ENCODE measurements around the gene AKR1B1. TPM values are rescaled to one million over a fixed set of nuclear protein-coding genes. Genes with fewer than 3 reads are reported as not detected.

AKR1B1 gene
- total RNA-seq, 2 experiments from 2014 or later, result 89.5 to 89.9 TPM

DNA sequence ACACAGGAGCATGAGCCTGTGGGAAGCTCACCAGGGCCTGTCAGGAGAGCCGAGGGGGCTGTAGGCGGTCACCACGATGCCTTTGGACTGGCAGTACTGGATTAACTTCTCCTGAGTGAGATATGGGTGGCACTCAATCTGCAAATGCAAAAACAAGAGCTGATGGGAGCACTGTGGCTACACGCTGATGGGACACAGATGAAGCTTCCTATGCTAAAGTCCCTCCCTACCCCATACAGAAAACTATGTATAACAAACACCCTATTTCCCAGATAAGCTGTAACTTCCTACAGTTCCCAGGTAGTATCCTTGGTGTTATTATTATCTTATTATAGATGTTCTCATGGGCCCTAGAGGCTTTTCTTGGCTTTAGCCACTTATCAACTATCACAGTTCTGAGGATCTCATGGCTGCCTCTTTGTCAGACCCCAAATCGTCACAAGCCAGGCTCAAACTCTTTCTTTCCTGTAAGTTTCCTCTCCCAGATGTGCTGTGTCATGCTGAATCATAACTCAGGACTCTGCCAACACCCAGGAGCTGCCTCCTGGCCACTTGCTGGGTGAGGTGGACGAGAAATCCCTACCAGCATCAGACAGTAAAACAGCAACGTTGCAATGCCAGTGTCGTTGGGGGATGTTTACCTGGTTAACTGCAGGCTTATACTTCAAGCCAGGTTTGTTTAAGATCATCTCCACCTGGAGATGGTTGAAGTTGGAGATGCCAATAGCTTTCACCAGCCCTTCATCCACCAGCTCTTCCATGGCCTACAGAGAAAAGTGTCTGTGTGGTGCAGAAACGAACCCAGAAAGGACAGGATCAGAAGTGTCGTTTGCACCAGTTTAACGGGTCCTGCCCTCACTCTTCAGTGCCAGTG, 10.3 kb downstream of the AKR1B1 start:
- Mint-ChIP-seq H3K4me1 (peaks cover 2% of the 10 kb centered on the region), H3K9me3 (no peaks in the 10 kb centered on the region), H3K36me3 (ENCODE audit: low read depth) (peaks cover 59% of the 10 kb centered on the region), H3K4me3 (no peak overlapping the region), H3K27me3 (no peaks in the 10 kb centered on the region), H3K27ac (no peak overlapping the region)
- ChIA-PET CTCF (interaction anchor here (1.5 to 3.3 kb wide), 2 partner anchors 10 to 16 kb away, joined by 7 to 11 read pairs; partner anchors contain the start of gene AKR1B1), POLR2A (no interaction called here)
- no peak for DNase-seq

DNA sequence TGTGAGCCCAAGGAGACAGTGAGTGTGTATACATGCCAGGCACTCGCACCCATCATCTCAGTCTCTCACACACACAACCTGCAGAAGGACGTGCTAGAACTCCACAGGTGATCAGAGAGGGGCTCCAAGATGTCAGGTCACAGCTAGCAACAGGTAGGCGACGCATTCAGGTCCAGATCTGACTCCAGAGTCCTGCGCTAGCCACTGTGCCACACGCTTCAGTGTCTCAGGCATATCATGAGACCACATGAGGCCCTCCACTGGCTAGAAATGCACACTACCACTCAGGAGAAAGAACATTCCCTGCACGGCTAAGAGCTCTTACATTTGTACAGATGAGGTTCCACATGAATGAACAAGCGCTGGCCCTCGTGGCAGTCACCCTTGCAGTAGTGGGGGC, 11.5 kb downstream of the AKR1B1 start:
- no peak overlapping the region for H3K27ac Mint-ChIP-seq
- CTCF ChIA-PET, result interaction anchor here (3.3 kb wide), 1 partner anchor 15 kb away, joined by 11 read pairs; no protein-coding TSS in a partner anchor
- H3K36me3 Mint-ChIP-seq (ENCODE audit: low read depth), result peaks cover 66% of the 10 kb centered on the region
- DNase-seq, result no peak
- H3K27me3 Mint-ChIP-seq, result no peaks in the 10 kb centered on the region
- POLR2A ChIA-PET, result no interaction called here
- no peaks in the 10 kb centered on the region for H3K4me1 Mint-ChIP-seq
- no peak overlapping the region for H3K4me3 Mint-ChIP-seq
- no peaks in the 10 kb centered on the region for H3K9me3 Mint-ChIP-seq

- ChIA-PET POLR2A (no interaction called here), CTCF (interaction anchor here (2.2 kb wide), 1 partner anchor 12 kb away, joined by 9 read pairs; the partner anchor contains the start of gene AKR1B1)
- H3K27ac Mint-ChIP-seq, result no peak overlapping the region
- H3K9me3 Mint-ChIP-seq, result no peaks in the 10 kb centered on the region
- DNase-seq, result no peak
- H3K36me3 Mint-ChIP-seq (ENCODE audit: low read depth), result peaks cover 69% of the 10 kb centered on the region
- H3K4me1 Mint-ChIP-seq, result no peaks in the 10 kb centered on the region
- H3K4me3 Mint-ChIP-seq, result no peak overlapping the region
- H3K27me3 Mint-ChIP-seq, result no peaks in the 10 kb centered on the region
These were observed 12.0 kb downstream of the AKR1B1 start for GRCh38 chr7:134446923-134447322.

DNA sequence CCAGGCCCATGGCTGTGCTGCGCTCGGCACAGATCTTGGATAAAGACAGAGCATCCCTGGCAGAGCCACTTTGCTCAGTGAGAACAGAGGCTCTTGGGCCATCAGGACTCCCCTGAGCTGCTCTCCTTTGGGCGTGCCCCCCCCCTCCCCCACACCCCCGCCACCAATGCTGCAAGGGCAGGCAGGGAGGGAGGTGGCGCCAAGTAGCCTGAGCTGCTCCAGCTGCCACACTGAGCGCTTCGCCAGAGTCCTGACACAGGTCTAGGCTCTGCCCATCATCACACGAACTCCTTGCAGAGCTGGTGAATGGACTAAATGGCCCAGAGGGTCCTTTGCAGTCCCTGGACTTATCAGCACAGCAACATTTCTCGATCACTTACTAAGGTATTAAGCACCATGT, 12.5 kb downstream of the AKR1B1 start:
- CTCF ChIA-PET, result interaction anchor here (2.2 kb wide), 1 partner anchor 12 kb away, joined by 9 read pairs; the partner anchor contains the start of gene AKR1B1
- Mint-ChIP-seq H3K27ac (no peak overlapping the region), H3K9me3 (no peaks in the 10 kb centered on the region), H3K4me3 (no peak overlapping the region), H3K36me3 (ENCODE audit: low read depth) (peaks cover 65% of the 10 kb centered on the region), H3K27me3 (no peaks in the 10 kb centered on the region), H3K4me1 (no peaks in the 10 kb centered on the region)
- no peak for DNase-seq
- POLR2A ChIA-PET, result no interaction called here

DNA sequence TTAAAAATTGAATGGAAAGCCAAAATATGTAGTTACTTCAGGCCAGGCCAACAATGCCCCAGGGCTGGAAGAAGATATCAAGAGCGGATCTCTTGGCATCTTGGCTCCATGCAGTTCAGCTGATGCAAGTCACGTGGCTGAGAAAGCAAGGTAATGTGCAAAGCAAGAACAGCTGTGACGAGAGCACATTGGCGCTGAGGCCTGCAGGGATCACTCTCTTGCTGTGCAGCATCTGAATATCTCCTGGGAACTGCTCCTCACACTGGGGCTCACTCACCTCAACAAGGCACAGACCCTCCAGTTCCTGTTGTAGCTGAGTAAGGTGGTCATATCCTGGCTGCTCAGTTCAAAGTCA, 14.0 kb downstream of the AKR1B1 start:
- no peak overlapping the region for H3K4me3 Mint-ChIP-seq
- H3K27ac Mint-ChIP-seq, result no peak overlapping the region
- peaks cover 68% of the 10 kb centered on the region for H3K36me3 Mint-ChIP-seq (ENCODE audit: low read depth)
- DNase-seq, result no peak
- H3K27me3 Mint-ChIP-seq, result no peaks in the 10 kb centered on the region
- H3K9me3 Mint-ChIP-seq, result no peaks in the 10 kb centered on the region
- ChIA-PET POLR2A (no interaction called here), CTCF (interaction anchor here (2.2 kb wide), 2 partner anchors 12 to 14 kb away, joined by 9 read pairs; partner anchors contain the start of gene AKR1B1)
- no peaks in the 10 kb centered on the region for H3K4me1 Mint-ChIP-seq

GRCh38 chr7:134444198-134444960, 14.5 kb downstream of the AKR1B1 start:
- no peak overlapping the region for H3K27ac Mint-ChIP-seq
- peaks cover 66% of the 10 kb centered on the region for H3K36me3 Mint-ChIP-seq (ENCODE audit: low read depth)
- H3K9me3 Mint-ChIP-seq, result no peaks in the 10 kb centered on the region
- H3K4me1 Mint-ChIP-seq, result no peaks in the 10 kb centered on the region
- POLR2A ChIA-PET, result no interaction called here
- H3K4me3 Mint-ChIP-seq, result no peak overlapping the region
- CTCF ChIA-PET, result interaction anchor here (0.8 to 2.2 kb wide), 3 partner anchors 12 to 103 kb away, joined by 3 to 9 read pairs (median 9); partner anchors contain the start of gene AKR1B1
- no peak for DNase-seq
- no peaks in the 10 kb centered on the region for H3K27me3 Mint-ChIP-seq

DNA sequence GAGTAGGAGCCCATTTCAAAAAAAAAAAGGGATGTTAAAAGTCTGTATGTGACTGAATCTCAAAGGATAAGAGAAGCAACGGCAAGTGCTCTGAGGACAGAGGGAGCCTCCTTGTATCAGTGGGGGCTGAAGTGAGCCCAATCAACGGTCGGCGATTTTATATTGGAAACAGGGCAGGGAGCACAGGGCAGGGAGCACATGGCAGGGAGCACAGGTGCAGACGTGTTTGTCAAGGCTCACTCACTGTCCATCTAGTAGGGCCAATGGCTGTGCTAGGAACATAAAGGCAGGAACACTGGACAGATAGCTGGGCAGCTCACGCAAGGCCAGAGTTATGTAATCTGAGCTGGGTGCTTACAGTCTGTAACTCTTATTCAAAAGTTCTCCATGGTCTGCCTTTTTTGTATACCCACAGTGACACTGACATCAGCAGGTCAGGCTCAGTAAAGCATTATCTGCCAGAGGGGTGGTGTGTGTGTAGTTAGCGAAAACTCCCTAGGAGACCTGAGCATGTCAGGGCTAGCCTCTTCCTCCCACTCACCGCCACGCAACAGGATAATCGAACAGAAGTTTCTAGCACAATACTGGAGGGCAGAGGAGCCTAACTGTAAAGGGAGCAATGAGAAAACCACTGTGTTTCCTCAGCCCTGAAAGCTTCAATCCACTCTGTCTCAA, 15.4 kb downstream of the AKR1B1 start:
- H3K4me1 Mint-ChIP-seq, result no peaks in the 10 kb centered on the region
- H3K36me3 Mint-ChIP-seq (ENCODE audit: low read depth), result peaks cover 61% of the 10 kb centered on the region
- no peak overlapping the region for H3K27ac Mint-ChIP-seq
- no peak overlapping the region for H3K4me3 Mint-ChIP-seq
- ChIA-PET CTCF (interaction anchor here (2.2 kb wide), 1 partner anchor 11 kb away, joined by 9 read pairs; no protein-coding TSS in a partner anchor), POLR2A (no interaction called here)
- no peak for DNase-seq
- H3K9me3 Mint-ChIP-seq, result peaks cover 2% of the 10 kb centered on the region
- H3K27me3 Mint-ChIP-seq, result no peaks in the 10 kb centered on the region

DNA sequence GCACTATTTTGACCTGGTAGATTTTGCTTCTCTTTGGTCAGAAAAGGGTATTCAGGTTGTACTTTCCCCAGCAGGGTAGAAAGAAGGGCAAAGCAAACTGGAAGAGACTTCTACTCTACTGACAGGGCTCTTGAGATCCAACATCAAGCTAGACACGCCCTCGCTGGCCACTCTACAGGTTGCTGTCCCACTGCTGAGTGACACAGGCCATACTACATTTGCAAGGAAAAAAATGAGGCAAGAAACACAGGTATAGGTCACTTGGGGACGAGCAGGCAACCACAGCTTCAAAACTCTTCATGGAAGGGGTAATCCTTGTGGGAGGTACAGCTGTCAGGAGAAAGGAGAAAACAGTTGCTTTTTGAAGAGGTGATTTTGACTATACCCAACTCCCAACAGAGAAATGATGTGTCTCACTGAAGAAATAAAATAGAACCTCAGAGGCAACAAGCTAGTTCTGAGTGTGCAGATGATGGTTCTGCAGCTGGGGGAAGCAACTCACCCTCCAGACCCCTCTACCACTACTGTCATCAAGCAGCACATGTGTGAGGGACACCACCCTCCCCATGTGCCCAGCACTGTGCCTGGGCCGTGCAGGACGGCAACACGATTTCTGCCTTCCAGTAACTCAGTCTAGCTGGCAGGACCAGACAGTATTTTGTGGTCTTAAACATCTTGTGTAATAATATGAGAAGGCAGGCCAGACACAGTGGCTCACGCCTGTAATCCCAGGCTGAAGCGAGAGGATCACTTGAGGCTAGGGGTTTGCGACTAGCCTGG, 16.3 kb downstream of the AKR1B1 start:
- Mint-ChIP-seq H3K4me1 (no peaks in the 10 kb centered on the region), H3K27me3 (no peaks in the 10 kb centered on the region), H3K9me3 (peaks cover 3% of the 10 kb centered on the region), H3K36me3 (ENCODE audit: low read depth) (peaks cover 55% of the 10 kb centered on the region), H3K27ac (no peak overlapping the region), H3K4me3 (no peak overlapping the region)
- POLR2A ChIA-PET, result no interaction called here
- no peak for DNase-seq
- CTCF ChIA-PET, result interaction anchor here (1.0 to 2.2 kb wide), 2 partner anchors 10 to 16 kb away, joined by 4 to 9 read pairs; partner anchors contain the start of gene AKR1B1

GRCh38 chr7:134441264-134441663, 17.6 kb downstream of the AKR1B1 start:
- CTCF ChIA-PET, result interaction anchor here (1.1 kb wide), 1 partner anchor 9 kb away, joined by 4 read pairs; no protein-coding TSS in a partner anchor
- Mint-ChIP-seq H3K36me3 (ENCODE audit: low read depth) (peaks cover 49% of the 10 kb centered on the region), H3K4me3 (no peak overlapping the region), H3K27ac (no peak overlapping the region), H3K9me3 (peaks cover 3% of the 10 kb centered on the region), H3K27me3 (no peaks in the 10 kb centered on the region), H3K4me1 (no peaks in the 10 kb centered on the region)
- DNase-seq, result no peak
- POLR2A ChIA-PET, result no interaction called here

DNA sequence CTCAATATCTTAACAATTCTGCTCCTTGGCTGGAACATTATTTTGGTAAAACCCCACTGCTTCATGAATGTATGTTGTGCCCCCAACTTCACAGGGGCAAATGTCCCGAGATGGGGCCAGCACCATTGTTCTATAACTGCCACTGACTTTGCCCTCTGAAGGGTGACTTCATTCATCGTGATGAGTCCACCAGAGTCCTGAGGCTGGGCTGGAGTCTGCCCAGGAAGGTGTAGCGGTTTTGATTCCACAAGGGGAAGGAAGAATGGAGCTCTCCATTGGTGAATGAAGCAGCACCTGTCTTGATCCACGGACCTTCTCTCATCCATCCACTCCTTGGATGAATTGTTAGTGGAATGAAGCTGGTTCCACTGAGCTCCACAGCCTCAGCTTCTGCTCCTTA, 18.4 kb downstream of the AKR1B1 start:
- Mint-ChIP-seq H3K27me3 (peaks cover 4% of the 10 kb centered on the region), H3K4me1 (no peaks in the 10 kb centered on the region), H3K27ac (no peak overlapping the region), H3K36me3 (ENCODE audit: low read depth) (peaks cover 45% of the 10 kb centered on the region), H3K9me3 (peaks cover 3% of the 10 kb centered on the region), H3K4me3 (no peak overlapping the region)
- DNase-seq, result no peak
- ChIA-PET CTCF (interaction anchor here (1.1 kb wide), 1 partner anchor 8 kb away, joined by 4 read pairs; no protein-coding TSS in a partner anchor), POLR2A (no interaction called here)

DNA sequence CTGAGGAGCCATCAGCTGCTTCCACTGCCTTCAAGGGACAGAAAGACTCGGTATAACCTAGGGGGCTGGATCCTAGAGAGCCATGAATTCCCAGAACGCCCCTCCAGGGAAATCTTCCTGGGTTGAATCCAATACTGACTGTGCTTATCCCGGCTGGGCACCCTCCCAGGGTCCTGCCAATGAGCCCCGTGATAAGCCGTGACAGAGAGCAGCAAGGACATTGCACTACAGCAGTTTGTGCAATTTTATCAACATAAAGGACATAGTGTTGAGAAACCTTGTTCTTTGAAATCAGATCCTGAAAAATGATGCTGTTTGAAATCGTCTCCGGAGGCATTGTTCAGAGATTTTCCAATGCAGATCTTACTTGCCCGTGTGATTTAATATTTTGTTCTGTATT, 18.8 kb downstream of the AKR1B1 start:
- Mint-ChIP-seq H3K27ac (no peak overlapping the region), H3K36me3 (ENCODE audit: low read depth) (peaks cover 41% of the 10 kb centered on the region), H3K4me1 (no peaks in the 10 kb centered on the region), H3K9me3 (peaks cover 3% of the 10 kb centered on the region), H3K27me3 (peaks cover 4% of the 10 kb centered on the region), H3K4me3 (no peak overlapping the region)
- no peak for DNase-seq
- POLR2A ChIA-PET, result no interaction called here
- CTCF ChIA-PET, result interaction anchor here (1.1 kb wide), 1 partner anchor 8 kb away, joined by 4 read pairs; no protein-coding TSS in a partner anchor

- no peak overlapping the region for H3K27ac Mint-ChIP-seq
- ChIA-PET CTCF (interaction anchor here (1.6 kb wide), 1 partner anchor 19 kb away, joined by 3 read pairs; the partner anchor contains the start of gene AKR1B1), POLR2A (no interaction called here)
- no peaks in the 10 kb centered on the region for H3K4me1 Mint-ChIP-seq
- H3K36me3 Mint-ChIP-seq (ENCODE audit: low read depth), result peaks cover 32% of the 10 kb centered on the region
- DNase-seq, result no peak
- no peak overlapping the region for H3K4me3 Mint-ChIP-seq
- H3K27me3 Mint-ChIP-seq, result peaks cover 4% of the 10 kb centered on the region
- peaks cover 3% of the 10 kb centered on the region for H3K9me3 Mint-ChIP-seq
These were observed 20.0 kb downstream of the AKR1B1 start for GRCh38 chr7:134438946-134439345.

Measured in activated CD4-positive, alpha-beta memory T cell treated with anti-CD3 and anti-CD28 coated beads, Interleukin-2, amount 10 ng/mL, durations not matched to agents 7 days and 5 days (primary cell).